ENCODE measurements around the gene CUL4A.

CUL4A gene

DNA sequence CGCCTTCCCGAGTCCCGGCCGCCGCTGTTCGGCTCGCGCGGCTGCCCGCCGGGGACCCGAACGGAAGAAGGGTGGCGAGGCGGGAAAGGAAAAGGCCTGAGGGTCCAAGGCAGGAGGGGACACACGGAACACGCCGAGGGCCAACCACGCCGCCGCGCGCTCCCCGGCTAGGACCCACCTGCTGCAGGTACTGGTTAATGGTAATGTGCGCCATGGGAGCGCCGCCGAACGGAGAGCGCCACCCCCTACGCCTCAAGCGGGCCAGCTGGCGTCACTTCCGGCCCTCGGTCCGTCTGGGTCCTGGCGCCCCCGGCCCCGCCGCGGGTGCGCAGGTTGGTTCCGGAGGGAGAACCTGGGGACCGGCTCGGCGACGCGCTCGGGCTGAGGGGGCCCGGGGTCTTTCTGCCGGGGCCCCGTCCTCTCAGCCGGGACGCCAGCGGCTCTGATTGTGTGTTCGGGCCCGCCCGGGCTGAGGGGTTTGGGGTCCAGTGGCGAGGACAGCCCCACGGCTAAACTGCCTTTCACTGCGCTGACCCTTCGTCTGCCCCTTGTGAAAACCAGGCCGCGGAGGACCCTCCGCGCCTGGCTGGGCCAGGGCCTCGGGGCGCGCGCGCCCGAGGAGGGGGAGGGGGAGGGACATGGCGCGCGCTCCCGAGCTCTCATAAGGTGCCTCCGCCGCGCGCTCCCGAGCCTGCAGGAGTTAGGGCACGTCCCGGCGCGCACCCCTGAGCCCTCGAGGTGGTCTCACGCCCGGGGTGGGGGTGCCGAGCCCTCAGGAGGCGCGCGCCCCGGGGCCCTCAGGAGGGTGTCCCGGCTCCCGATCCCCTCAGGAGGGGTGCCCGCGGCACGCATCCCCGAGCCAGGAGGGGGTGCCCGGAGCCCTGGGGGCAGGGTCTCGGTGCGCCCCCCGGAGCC, 735 bp upstream of the CUL4A start, which contains the start of gene PCID2:
TSS of gene PCID2 (minus strand) at position 249 of the 915 bp plus-strand sequence. CDS start at position 214, 35 bp downstream.
- DNase-seq, result peak; percentile 91

GRCh38 chr13:113209759-113210421, 477 bp downstream of the CUL4A start:
- peak; percentile 53 for DNase-seq

DNA sequence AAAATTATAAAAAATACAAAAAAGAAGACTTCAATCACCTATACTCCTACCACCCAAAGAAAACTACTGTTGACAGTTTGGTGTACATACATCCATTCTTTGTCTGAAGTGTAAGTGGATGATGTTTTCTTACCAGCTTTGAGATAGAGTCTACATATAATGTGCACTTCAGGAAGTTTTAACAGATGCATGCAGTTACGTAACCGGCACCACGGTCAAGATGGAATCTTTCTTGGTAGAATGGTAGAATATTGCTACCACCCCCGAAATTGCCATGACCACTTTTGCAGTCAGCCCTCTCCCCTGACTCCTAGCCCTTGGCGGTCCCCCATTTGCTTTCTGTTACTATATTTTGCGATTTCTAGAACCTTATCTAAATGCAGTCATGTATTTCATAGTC, 1.4 kb downstream of the CUL4A start:
- DNase-seq, result no peak

DNA sequence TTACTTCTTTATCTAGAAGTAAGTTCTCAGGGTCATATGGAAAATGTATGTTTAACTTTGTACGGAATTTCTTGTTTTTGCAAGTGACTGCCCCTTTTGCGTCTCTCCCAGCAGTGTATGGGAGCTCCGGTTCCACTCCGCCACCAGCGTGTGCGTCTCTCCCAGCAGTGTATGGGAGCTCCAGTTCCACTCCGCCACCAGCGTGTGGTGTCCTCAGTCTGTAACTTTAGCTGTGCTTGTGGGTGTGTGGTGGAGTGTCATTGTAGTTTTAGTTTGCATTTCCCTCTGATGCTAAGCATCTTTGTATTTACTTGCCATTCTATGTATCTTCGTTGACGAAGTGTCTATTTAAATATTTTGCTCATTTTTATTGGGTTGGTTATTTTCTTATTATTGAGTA, 2.4 kb downstream of the CUL4A start:
- DNase-seq, result no peak

GRCh38 chr13:113216254-113217048, 7.0 kb downstream of the CUL4A start:
- peak; percentile 75 for DNase-seq

DNA sequence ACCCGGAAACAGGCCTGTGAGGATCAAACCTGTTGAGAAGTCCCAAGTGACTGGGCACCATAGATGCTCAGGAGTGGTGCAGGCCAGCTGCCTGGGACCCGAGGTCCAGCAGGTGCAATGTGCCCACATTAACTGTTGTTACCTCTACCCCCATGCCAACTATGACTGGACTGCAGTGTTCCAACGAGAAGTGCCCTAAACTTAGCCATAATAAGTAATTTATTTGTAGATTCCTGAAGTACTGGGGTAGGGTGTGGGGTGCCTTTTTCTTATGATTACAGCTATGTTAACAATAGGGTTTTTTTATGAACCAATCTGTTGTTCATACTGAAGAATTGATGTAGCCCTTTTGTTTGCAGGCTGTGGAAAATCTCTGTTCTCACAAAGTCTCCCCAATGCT, 9.2 kb downstream of the CUL4A start:
- no peak for DNase-seq

- DNase-seq, result peak; percentile 21
Observed at GRCh38 chr13:113219256-113219940, 10.0 kb downstream of the CUL4A start.

DNA sequence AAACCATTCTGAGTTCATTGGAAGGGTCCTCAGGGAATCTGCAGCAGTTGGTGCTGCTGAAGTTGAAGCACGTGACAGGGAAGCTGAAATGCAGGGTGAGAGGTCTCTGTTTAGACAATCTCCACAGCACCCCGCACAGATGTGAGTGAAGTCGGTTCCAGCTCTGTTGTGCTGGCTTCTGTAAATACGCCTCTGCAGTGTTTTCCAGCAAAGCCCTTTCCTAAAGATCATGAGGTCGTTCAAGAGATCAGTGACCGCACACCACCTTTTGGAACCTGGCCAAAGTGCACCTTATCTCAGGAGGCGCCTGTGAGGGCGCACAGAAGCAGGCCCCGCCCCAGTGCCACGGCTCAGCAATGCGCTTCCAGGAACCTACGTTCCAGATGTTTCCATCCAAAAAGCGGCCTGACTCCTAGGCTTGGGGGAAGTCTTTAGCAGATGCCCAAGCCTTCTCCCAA, 10.8 kb downstream of the CUL4A start:
- DNase-seq, result no peak

GRCh38 chr13:113220877-113221276, 11.5 kb downstream of the CUL4A start:
- DNase-seq, result peak; percentile 23

DNA sequence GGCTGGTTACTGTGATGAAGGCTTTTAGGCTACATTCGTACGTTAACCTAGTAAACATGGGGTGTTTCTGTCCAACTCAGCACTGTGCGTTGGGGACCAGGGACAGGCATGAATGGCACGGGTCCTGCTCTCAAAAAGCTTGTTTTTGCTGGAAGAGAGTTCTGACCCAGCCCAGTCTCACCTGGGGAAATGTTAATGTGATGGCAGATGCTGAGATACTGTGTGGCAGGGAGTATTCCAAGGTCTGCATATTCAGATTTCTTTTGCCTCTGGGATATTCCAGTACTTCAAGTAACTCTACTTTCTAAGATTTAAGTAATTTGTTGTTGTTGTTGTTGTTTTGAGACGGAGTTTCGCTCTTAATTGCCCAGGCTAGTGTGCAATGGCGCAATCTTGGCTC, 13.7 kb downstream of the CUL4A start:
- DNase-seq, result no peak

DNA sequence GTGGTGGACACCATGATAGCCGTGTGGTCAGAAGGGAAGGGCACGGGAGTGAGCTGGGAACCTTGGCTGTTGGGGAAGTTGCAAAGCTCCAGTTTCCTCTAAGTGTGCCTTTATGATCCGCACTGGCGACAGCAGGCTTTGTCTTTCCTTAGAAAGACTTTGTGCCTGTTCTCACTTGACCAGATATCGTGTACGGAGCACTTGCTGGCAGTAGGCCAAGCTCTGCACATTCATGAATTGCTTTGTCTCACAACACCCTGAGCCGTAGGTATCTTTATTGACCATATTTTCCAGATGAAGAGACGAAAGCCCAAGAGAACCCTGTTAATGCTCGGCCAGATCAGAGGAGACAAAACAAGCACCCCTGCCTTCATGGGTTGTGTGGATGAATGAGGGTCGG, 15.1 kb downstream of the CUL4A start:
- no peak for DNase-seq

DNA sequence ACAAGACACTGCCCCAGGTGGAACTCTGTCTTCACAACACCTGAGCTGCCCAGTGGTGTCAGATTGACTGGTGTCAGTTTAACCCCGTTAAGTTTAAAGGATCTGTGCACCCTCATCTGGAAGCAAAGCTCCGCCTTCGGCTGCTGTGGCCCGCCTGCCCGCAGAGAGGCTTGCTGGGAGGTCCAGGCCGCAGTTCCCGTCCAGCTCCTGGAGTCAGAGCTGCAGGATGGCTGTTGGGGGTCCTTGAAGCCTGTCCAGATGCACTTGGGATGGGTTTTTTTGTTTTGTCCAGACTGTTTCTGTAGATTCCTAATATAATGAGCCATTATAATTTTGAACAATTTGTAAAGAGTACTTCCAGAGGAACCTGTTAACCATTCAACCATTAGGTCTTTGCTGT, 16.1 kb downstream of the CUL4A start:
- no peak for DNase-seq

- no peak for DNase-seq
Observed at GRCh38 chr13:113226873-113227450, 17.5 kb downstream of the CUL4A start.

GRCh38 chr13:113229161-113229560, 19.7 kb downstream of the CUL4A start:
- no peak for DNase-seq

GRCh38 chr13:113229791-113230190, 20.4 kb downstream of the CUL4A start:
- DNase-seq, result no peak

DNA sequence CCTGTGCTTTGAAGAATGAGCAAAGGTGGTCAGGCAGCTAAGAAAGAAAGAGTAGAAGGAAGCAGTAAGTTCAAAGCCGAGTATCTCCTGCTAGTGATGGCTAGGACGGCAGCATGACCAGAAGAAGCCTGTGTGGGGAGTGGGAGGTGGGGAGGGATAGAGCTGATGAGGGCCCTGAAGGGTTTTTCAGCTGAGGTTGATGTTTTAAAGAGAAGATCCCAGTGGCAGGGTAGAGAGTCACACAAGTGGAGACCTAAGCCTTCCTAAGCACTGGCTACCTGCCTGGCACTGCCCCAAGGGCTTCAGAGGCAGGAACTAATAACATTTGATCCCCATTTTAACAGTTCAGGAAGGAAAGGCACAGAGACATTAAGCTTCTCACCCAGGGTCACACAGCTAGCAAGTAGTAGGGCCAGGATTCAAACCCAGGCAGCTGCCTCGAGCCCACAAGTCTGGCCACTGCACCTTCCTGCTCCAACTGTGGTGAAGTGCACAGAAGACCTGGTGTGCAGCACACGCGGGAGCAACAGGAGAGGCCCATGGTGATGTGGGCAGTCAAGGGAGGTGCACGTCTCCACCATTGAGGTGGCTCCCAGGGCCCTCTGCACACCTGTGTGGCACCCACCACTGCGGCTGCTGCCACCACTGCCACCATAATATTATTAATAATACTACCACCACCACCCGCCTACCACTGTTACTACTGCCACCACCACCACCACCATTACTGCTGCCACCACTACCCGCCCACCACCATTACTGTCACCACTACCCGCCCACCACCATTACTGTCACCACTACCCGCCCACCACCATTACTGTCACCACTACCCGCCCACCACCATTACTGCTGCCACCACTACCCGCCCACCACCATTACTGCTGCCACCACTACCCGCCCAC, 22.1 kb downstream of the CUL4A start:
- no peak for DNase-seq

- no peak for DNase-seq
Observed at GRCh38 chr13:113232208-113233003, 23.0 kb downstream of the CUL4A start.

GRCh38 chr13:113233101-113233500, 23.7 kb downstream of the CUL4A start:
- no peak for DNase-seq

DNA sequence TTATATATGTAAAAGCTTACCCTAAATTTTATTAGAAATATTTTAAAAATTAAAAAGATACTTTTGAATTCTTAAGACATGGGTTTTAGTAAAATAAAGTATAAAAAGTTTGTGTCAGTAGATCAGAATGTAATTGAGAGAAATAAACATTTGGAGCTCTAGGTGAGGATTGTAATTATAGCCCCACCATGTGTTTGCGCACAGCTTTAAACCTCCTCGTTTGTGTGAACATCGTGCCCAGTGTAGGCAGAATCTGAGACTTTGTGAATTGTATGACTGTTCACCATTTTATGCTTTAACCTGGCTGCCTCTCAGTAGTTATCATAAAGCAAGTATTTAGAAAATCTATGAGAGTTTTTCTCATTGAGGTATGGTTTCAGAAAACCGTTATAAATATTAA, 29.1 kb downstream of the CUL4A start:
- peak; percentile 16 for DNase-seq

DNA sequence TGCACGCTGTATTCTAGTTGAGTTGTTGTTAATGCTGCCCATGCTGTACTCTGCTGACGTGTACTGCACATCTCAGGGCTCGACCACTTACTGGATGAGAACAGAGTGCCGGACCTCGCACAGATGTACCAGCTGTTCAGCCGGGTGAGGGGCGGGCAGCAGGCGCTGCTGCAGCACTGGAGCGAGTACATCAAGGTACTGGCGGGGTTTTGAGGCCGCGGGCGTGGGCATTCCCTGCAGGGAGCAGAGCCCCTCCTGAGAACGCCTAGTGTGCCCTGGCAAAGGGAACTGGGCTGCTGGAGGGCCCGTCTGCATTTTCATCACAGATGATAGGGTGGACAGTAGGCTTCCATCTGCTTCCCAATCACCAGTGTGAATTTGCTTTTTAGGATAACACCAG, 29.9 kb downstream of the CUL4A start:
- DNase-seq, result no peak
